Measurements from ENCODE around the gene AMOTL2.

DNA sequence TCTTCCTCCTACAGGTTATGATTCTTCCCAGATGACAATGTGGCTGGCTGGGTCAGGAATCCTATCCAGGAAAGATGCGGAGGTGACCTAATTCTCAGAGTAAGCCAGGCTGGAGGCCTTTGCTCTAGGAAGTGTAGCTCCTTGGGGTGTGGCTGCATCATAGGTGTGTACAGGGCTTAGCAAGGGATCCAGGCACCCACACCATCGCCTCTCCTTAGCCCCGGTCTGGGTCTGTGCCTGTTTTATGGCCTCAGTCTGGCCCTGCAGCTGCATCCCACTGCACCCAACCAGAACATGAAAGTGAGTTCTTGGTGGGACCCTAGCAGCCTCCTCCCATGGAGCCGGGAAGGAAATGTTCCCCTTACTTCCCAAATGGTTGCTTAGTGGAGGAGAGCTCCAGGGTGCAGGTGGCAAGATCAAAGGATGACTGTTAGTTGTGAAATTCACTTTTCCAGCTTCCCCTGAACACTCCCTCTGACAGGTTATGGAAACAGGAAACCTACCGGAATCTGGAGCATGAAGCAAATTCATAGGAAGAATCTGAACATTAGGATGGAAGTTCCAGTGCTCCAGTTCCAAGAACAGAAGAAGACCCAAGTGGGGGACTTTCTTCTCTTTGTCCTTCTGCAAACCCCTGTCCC lies 2.7 kb upstream of the AMOTL2 start:
- TF ChIP-seq MAZ (IDR thresholded peaks at IDR 0.05; ENCODE audit: borderline replicate concordance, low read depth, low read length) (no peak), POLR2A (IDR thresholded peaks at IDR 0.05; ENCODE audit: low read length) (no peak), CTCF (IDR thresholded peaks at IDR 0.05) (no peak), HDAC2 (IDR thresholded peaks at IDR 0.05) (no peak), EP300 (IDR thresholded peaks at IDR 0.05) (no peak), JUN (IDR thresholded peaks at IDR 0.05) (no peak), NR3C1 (IDR thresholded peaks at IDR 0.05) (no peak), CHD2 (IDR thresholded peaks at IDR 0.05; ENCODE audit: low read length, partially characterized antibody) (no peak), JUNB (IDR thresholded peaks at IDR 0.05) (no peak), SREBF2 (IDR thresholded peaks at IDR 0.05) (no peak), PHF8 (IDR thresholded peaks at IDR 0.05; ENCODE audit: borderline replicate concordance, low read depth) (no peak), GATA3 (IDR thresholded peaks at IDR 0.05; ENCODE audit: borderline replicate concordance) (no peak), MAX (IDR thresholded peaks at IDR 0.05) (no peak)
- TF ChIP-seq, protein P1, sequence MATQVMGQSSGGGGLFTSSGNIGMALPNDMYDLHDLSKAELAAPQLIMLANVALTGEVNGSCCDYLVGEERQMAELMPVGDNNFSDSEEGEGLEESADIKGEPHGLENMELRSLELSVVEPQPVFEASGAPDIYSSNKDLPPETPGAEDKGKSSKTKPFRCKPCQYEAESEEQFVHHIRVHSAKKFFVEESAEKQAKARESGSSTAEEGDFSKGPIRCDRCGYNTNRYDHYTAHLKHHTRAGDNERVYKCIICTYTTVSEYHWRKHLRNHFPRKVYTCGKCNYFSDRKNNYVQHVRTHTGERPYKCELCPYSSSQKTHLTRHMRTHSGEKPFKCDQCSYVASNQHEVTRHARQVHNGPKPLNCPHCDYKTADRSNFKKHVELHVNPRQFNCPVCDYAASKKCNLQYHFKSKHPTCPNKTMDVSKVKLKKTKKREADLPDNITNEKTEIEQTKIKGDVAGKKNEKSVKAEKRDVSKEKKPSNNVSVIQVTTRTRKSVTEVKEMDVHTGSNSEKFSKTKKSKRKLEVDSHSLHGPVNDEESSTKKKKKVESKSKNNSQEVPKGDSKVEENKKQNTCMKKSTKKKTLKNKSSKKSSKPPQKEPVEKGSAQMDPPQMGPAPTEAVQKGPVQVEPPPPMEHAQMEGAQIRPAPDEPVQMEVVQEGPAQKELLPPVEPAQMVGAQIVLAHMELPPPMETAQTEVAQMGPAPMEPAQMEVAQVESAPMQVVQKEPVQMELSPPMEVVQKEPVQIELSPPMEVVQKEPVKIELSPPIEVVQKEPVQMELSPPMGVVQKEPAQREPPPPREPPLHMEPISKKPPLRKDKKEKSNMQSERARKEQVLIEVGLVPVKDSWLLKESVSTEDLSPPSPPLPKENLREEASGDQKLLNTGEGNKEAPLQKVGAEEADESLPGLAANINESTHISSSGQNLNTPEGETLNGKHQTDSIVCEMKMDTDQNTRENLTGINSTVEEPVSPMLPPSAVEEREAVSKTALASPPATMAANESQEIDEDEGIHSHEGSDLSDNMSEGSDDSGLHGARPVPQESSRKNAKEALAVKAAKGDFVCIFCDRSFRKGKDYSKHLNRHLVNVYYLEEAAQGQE (IDR thresholded peaks at IDR 0.05): no peak
